Measurements from ENCODE around the gene GGNBP2.
A peak's percentile ranks its signal among the peaks of the same experiment; 100 is the strongest.
"Not testable (repeated sequence)": the region's sequence is repeated elsewhere in the genome, so short reads cannot be mapped to it uniquely, and the experiment has no call there.

Gene GGNBP2, protein sequence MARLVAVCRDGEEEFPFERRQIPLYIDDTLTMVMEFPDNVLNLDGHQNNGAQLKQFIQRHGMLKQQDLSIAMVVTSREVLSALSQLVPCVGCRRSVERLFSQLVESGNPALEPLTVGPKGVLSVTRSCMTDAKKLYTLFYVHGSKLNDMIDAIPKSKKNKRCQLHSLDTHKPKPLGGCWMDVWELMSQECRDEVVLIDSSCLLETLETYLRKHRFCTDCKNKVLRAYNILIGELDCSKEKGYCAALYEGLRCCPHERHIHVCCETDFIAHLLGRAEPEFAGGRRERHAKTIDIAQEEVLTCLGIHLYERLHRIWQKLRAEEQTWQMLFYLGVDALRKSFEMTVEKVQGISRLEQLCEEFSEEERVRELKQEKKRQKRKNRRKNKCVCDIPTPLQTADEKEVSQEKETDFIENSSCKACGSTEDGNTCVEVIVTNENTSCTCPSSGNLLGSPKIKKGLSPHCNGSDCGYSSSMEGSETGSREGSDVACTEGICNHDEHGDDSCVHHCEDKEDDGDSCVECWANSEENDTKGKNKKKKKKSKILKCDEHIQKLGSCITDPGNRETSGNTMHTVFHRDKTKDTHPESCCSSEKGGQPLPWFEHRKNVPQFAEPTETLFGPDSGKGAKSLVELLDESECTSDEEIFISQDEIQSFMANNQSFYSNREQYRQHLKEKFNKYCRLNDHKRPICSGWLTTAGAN

DNA sequence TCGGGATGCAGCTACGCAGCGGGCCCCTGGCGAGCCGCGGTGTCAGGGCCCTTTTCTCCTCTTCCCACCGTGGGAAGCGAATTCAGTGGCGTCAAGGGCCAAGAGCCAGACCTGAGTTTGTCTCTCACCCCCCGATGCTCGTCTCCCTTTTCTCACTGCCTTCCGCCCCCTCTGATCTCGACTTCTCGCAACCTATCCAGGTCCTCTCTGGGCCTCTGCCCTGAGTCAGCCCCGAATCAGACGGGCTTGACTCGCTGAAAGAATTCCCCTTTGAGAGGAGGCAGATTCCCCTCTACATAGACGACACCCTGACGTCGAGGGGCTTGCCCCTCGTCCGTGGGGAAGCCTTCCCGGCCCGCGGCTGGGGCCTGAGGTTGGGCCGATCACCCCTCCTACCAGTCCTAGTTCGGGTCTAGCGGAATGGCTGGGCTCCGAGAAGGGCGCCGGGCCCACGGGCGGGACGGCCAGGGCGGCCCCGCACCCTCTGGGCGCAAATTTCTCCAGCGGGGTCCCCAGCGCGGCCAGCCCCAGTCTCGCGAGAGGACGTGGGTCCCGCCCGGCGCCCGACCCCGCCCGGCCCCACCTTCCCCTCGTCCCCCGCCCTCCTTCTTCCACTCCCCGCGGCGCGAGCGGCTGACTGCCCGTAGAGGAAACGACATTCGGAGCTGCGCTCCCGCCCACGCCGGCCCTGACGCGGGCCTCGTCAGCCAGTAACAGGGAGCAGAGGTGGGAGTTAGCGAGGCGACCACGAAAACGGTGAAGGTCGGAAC lies at the start of gene GGNBP2:
Gene GGNBP2, plus strand, starts transcription at position 613 of the 770 bp plus-strand sequence. CDS start 806 bp downstream, outside the sequence.
- DNase-seq: peak; percentile 94

- no peak for DNase-seq
These were observed 49.6 kb upstream of the GGNBP2 start for GRCh38 chr17:36495076-36495578.

GRCh38 chr17:36496018-36496789 lies 48.5 kb upstream of the GGNBP2 start:
- no peak for DNase-seq

GRCh38 chr17:36498155-36498554 lies 46.6 kb upstream of the GGNBP2 start:
- no peak for DNase-seq

DNA sequence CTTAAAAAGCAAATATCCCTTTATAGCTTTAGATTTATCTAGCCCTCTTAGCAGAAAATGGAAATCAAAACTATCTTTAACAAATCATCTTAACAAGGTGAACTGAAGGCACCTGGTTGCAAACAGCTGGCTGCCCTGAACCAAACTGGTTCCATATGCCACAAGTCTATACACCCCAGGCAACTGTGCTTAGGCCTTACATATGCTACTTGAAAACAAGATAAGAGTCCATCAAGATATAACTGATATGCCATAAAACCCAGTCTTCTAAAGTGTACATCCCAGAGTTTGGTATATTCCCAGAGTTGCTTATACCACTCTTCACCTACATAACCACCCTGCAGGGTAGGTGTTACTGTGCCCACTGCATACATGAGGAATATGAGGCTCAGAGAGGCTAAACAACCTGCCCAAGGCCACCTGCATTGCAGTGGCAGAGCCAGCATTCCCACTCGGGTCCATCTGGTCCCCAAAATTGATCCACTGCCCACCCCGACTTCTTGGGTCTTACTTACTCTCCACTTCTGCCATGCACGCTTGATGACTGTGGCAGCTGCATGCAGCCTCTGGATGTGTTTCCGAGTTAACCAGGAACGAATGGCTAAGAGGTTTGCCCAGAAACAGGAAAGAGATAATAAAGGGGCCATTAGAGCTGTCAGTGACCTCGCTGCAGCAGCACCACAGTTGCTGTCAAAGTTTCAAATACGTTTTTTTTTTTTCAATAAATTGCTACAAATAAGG lies 46.0 kb upstream of the GGNBP2 start:
- no peak for DNase-seq

- no peak for DNase-seq
These were observed 43.9 kb upstream of the GGNBP2 start for GRCh38 chr17:36500745-36501225.

DNA sequence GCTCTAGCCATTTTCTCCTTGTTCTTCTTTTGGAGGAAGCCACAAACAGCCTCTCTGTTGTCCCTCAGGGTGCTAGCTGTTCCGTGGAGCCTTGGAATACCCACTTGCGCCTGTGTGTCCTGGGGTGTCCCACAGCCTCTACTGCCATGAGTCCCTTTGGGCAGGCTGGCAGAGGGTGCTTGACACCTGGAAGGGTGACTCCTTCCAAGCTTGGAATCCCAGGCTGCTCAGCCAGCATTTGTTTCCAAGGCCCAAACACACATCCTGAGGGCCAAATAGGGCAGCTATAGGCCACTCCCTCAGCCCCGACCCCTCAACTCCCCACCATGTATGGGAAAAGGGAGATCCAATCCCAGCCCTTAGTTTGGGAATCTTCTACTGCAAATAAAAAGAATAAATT lies 43.4 kb upstream of the GGNBP2 start:
- DNase-seq: no peak

DNA sequence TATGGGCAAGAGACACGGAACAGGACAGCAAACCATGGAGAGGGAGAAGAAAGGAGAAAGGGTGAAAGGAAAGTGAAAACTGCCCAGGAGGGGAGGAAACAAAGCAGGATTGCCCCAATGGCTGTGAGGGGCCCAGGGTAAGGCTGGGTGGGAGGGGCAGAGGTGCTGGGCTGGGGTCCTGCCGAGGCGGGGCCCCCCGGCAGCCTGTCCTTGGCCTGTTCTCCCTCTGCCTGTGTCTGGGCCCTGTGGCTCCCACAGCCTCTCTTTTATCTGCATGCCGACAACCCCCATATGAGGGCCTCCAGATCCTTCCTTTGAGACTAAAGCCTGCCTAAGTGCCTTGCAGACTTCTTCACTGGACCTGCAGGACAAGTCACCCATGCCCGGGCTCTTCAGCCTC lies 42.8 kb upstream of the GGNBP2 start:
- DNase-seq: no peak

DNA sequence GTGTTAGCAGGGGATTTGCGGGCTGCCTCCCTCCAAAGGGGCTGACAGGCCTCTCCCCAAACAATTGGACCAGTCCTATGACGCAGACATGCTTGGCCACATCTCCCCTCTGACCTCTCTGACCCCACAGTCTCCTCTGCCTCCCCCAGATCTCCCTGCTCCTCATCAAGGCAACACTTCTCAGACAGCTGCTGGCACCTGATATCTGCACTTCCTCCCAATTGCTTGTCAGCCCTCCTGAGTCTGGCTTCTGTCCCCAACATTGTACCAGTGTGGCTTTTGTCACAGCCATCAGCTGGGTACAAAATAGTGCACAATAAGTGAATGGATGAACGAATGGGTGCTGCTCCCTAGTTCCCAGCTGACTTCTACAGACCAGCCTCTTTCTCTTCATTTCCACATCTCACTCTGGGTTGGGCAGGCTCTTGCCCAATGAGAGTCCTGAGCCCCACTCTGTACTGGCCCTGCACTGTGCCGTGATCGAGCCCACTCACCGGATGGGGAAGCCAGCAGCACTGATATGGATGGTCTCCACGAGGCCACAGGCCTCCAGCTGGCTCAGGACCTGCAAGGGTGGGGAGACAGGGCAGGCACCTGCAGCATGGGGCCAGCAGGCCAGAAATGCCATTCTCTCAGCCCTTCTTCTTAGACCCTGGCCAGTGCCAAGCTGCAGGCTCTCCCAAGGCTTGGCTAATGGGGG lies 41.1 kb upstream of the GGNBP2 start:
- no peak for DNase-seq

- DNase-seq: no peak
These were observed 40.6 kb upstream of the GGNBP2 start for GRCh38 chr17:36504156-36504545.

DNA sequence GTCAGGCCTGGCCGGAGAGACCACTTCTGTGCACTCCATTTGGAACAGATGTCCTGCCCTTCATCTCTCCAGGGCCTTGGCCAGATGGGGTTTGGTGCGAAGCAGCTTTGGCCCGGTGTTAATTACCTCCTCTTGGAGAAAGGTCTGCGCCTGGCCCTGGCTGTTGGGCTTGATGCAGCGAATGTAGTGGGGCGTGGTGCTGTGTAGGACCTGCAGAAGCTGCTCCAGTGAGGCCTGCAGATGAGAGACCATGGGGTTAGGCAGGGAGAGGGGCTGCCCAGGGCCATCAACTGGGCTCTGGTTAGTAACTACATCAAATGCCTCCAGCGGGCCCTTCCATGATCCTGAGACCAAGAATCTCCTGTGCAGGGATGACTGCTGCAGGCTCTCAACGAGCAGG lies 39.5 kb upstream of the GGNBP2 start:
- no peak for DNase-seq

GRCh38 chr17:36506249-36506826 lies 38.4 kb upstream of the GGNBP2 start:
- no peak for DNase-seq

DNA sequence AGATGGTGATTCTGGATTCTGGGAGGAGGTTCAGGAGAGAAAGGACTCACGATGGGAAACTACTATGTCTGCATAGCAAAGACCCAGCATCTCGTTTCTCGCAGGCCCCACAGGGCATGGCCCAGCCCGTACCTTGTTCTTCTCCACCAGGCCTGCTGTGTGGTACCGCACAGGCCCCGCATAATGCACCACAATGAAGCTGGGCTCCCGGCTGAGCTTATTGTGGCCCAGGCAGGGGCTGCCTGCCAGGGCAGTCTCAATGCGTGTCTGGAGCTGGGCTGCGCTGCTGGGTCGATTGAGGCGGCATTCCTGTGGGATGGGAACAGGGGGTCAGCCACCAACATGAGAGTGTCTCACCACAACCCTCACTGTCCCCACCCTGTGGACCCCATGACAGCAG lies 37.9 kb upstream of the GGNBP2 start:
- DNase-seq: no peak

DNA sequence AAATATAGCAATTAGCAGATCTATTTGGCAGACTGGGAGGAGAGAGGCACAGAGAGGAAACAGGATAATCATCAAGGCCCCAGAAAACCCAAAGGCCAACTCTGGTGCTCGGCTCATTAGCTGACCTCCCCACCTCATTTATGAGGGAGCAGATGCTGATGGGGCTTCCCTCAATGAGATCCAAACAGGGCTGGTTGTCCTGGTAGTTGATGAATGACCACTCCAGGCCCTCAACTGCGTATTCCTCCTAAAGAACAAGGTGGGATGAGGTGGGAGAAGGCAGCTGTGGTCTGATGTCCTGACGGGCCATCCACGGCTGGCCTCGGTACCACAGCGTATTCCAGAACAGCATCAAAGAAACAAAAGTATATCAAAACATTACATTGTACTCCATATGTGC lies 37.5 kb upstream of the GGNBP2 start:
- DNase-seq: no peak

DNA sequence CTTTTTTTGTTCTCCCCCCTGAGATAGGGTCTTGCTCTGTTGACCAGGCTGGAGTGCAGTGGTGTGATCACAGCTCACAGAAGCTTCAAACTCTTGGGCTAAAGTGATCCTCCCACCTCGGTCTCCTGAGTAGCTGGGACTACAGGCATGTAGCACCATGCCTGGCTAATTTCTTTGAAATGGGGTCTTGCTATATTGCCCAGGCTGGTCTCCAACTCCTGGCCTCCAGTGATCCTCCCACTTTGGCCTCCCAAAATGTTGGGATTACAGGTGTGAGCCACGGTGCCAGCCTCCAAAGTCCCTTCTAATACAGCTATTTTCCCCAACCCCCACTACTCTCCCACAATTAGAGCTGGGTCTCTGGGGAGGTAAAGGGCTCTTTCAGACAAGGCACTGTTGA lies 36.3 kb upstream of the GGNBP2 start:
- not testable (repeated sequence) for DNase-seq

DNA sequence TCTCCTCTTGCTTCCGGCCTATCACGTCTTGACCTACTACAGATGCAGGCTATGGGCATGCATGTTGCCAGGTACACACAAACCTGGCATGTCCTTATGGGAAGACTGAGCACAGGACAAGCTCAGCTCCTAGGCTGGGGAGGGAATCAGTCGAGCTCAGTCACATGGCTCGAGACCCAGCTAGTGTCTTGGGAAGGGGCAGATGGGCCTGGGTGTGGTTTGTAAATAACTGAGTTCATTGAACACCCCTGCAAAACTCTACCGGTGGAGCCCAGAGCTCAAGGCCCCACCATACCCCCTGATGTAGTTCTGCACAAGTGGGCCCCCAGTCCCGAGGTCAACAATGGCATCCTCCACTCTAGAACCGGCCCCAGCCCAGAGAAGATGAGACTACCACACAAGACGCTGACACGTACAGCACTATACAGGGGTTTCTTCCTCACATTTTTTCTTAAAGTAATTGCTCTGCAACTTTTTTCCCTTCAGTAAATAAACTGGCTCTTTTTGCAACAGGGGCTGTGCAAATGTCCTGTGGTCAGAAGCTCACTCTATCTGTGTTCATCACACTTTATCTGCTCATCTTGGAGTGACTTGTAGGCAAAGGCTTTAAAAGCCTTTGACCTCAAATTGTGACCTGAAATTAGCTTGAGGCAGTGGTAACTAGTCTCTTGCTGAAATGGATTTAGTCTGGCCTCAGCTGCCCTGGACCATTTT lies 35.3 kb upstream of the GGNBP2 start:
- DNase-seq: no peak

DNA sequence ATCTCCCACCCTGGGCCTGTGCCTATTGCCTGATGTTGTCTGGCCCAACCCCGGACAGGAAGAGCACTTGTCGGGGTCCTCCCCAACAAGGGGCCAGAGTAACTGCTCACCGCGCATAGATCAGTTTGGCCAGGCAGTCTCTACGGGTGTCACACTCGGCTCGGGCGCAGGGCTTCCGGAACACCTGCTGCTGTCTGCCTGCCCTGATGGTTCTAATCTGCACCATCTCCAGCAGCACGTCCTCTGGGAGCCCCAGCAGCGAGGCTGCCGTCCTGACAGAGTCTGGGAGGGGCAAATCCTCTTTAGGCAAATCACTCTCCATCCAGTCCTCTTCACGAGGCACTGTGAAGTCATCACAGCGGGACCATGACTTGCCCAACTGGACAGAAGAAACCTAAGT lies 34.1 kb upstream of the GGNBP2 start:
- DNase-seq: no peak

GRCh38 chr17:36511216-36511615 lies 33.5 kb upstream of the GGNBP2 start:
- DNase-seq: no peak

DNA sequence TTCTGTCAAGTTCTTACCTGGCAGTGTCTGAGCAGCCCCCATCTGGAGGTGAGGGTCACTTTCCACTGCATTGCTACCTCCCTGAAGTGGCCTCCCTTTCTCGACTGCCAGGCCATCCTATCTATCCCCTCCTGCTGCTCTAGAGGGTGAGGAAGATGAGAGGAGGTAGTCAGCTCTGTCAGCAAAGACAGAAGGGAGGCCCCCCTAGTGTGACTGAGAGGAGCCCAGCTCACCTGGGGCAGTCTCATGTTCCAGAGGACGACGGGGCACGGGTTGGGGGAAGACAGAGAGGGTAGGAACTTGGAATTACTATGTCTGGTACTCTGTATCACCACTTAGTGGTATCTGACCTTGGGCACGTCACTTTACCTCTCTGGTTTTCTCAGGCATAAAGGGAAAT lies 32.1 kb upstream of the GGNBP2 start:
- DNase-seq: no peak

GRCh38 chr17:36514856-36515255 lies 29.9 kb upstream of the GGNBP2 start:
- no peak for DNase-seq
